ENCODE results near the gene SOX5.

The SOX5 gene

GRCh38 chr12:23596568-23596967 lies 352.9 kb downstream of the SOX5 start:
- Mint-ChIP-seq H3K4me1 (peaks cover 4% of the 10 kb centered on the region), H3K27me3 (no peaks in the 10 kb centered on the region), H3K36me3 (peaks cover 5% of the 10 kb centered on the region), H3K27ac (no peak overlapping the region), H3K9me3 (peaks cover 6% of the 10 kb centered on the region), H3K4me3 (no peak overlapping the region)
- no peak for ATAC-seq (ENCODE audit: low read depth)
- DNase-seq (ENCODE audit: low spot score in 2 of 2): no peak

- peaks cover 3% of the 10 kb centered on the region for H3K9me3 Mint-ChIP-seq
- DNase-seq (ENCODE audit: low spot score in 2 of 2): no peak
- no peak for ATAC-seq (ENCODE audit: low read depth)
- H3K4me3 Mint-ChIP-seq: no peak overlapping the region
- H3K27me3 Mint-ChIP-seq: no peaks in the 10 kb centered on the region
- H3K36me3 Mint-ChIP-seq: peaks cover 3% of the 10 kb centered on the region
- H3K27ac Mint-ChIP-seq: no peak overlapping the region
- no peaks in the 10 kb centered on the region for H3K4me1 Mint-ChIP-seq
Measured at GRCh38 chr12:23587833-23588559, 361.5 kb downstream of the SOX5 start.

GRCh38 chr12:23585782-23586163 lies 363.7 kb downstream of the SOX5 start:
- DNase-seq (ENCODE audit: low spot score in 2 of 2) (no peak), ATAC-seq (ENCODE audit: low read depth) (no peak)
- Mint-ChIP-seq H3K9me3 (peaks cover 3% of the 10 kb centered on the region), H3K4me1 (no peaks in the 10 kb centered on the region), H3K27me3 (no peaks in the 10 kb centered on the region), H3K4me3 (no peak overlapping the region), H3K36me3 (peaks cover 3% of the 10 kb centered on the region), H3K27ac (peak overlapping the region; percentile 5)

- Mint-ChIP-seq H3K27ac (no peak overlapping the region), H3K27me3 (no peaks in the 10 kb centered on the region), H3K4me3 (no peak overlapping the region), H3K4me1 (no peaks in the 10 kb centered on the region), H3K9me3 (peaks cover 3% of the 10 kb centered on the region), H3K36me3 (peaks cover 3% of the 10 kb centered on the region)
- no peak for ATAC-seq (ENCODE audit: low read depth)
- no peak for DNase-seq (ENCODE audit: low spot score in 2 of 2)
Measured at GRCh38 chr12:23585156-23585781, 364.2 kb downstream of the SOX5 start.

GRCh38 chr12:23581913-23582312 lies 367.6 kb downstream of the SOX5 start:
- Mint-ChIP-seq H3K27me3 (no peaks in the 10 kb centered on the region), H3K4me3 (no peak overlapping the region), H3K4me1 (no peaks in the 10 kb centered on the region), H3K36me3 (peaks cover 3% of the 10 kb centered on the region), H3K27ac (no peak overlapping the region), H3K9me3 (peaks cover 3% of the 10 kb centered on the region)
- ATAC-seq (ENCODE audit: low read depth) (no peak), DNase-seq (ENCODE audit: low spot score in 2 of 2) (no peak)

- H3K9me3 Mint-ChIP-seq: no peaks in the 10 kb centered on the region
- no peaks in the 10 kb centered on the region for H3K4me1 Mint-ChIP-seq
- no peak overlapping the region for H3K4me3 Mint-ChIP-seq
- no peaks in the 10 kb centered on the region for H3K27me3 Mint-ChIP-seq
- no peak for ATAC-seq (ENCODE audit: low read depth)
- H3K36me3 Mint-ChIP-seq: no peaks in the 10 kb centered on the region
- no peak for DNase-seq (ENCODE audit: low spot score in 2 of 2)
- H3K27ac Mint-ChIP-seq: no peak overlapping the region
Measured at GRCh38 chr12:23579257-23579656, 370.2 kb downstream of the SOX5 start.

GRCh38 chr12:23576372-23576771 lies 373.1 kb downstream of the SOX5 start:
- Mint-ChIP-seq H3K4me3 (no peak overlapping the region), H3K9me3 (no peaks in the 10 kb centered on the region), H3K4me1 (no peaks in the 10 kb centered on the region), H3K36me3 (no peaks in the 10 kb centered on the region), H3K27ac (no peak overlapping the region), H3K27me3 (no peaks in the 10 kb centered on the region)
- DNase-seq (ENCODE audit: low spot score in 2 of 2) (no peak), ATAC-seq (ENCODE audit: low read depth) (peak; percentile 35)

GRCh38 chr12:23569356-23569755 lies 380.1 kb downstream of the SOX5 start:
- ATAC-seq (ENCODE audit: low read depth): no peak
- Mint-ChIP-seq H3K36me3 (no peaks in the 10 kb centered on the region), H3K27me3 (no peaks in the 10 kb centered on the region), H3K9me3 (no peaks in the 10 kb centered on the region), H3K4me3 (no peak overlapping the region), H3K4me1 (peaks cover 6% of the 10 kb centered on the region), H3K27ac (no peak overlapping the region)
- no peak for DNase-seq (ENCODE audit: low spot score in 2 of 2)

GRCh38 chr12:23566133-23566532 lies 383.3 kb downstream of the SOX5 start:
- Mint-ChIP-seq H3K36me3 (no peaks in the 10 kb centered on the region), H3K27me3 (no peaks in the 10 kb centered on the region), H3K27ac (no peak overlapping the region)

GRCh38 chr12:23564451-23565152 lies 384.9 kb downstream of the SOX5 start:
- H3K36me3 Mint-ChIP-seq: no peaks in the 10 kb centered on the region
- ATAC-seq (ENCODE audit: low read depth): no peak
- no peak for DNase-seq (ENCODE audit: low spot score in 2 of 2)

More at GRCh38 chr12:23566133-23566532, 383.3 kb downstream of the SOX5 start:
- H3K4me3 Mint-ChIP-seq: no peak overlapping the region
- H3K9me3 Mint-ChIP-seq: no peaks in the 10 kb centered on the region
- no peak for DNase-seq (ENCODE audit: low spot score in 2 of 2)
- H3K4me1 Mint-ChIP-seq: peaks cover 6% of the 10 kb centered on the region
- no peak for ATAC-seq (ENCODE audit: low read depth)

GRCh38 chr12:23561364-23562345 lies 387.8 kb downstream of the SOX5 start:
- Mint-ChIP-seq H3K27ac (no peak overlapping the region), H3K9me3 (no peaks in the 10 kb centered on the region), H3K27me3 (no peaks in the 10 kb centered on the region), H3K4me1 (no peaks in the 10 kb centered on the region), H3K4me3 (no peak overlapping the region), H3K36me3 (no peaks in the 10 kb centered on the region)
- ATAC-seq (ENCODE audit: low read depth) (no peak), DNase-seq (ENCODE audit: low spot score in 2 of 2) (no peak)

More at GRCh38 chr12:23564451-23565152, 384.9 kb downstream of the SOX5 start:
- Mint-ChIP-seq H3K27me3 (no peaks in the 10 kb centered on the region), H3K27ac (no peak overlapping the region), H3K9me3 (no peaks in the 10 kb centered on the region), H3K4me1 (peaks cover 6% of the 10 kb centered on the region), H3K4me3 (no peak overlapping the region)

GRCh38 chr12:23560611-23561010 lies 388.9 kb downstream of the SOX5 start:
- Mint-ChIP-seq H3K4me1 (no peaks in the 10 kb centered on the region), H3K27ac (no peak overlapping the region), H3K36me3 (no peaks in the 10 kb centered on the region), H3K9me3 (no peaks in the 10 kb centered on the region), H3K27me3 (no peaks in the 10 kb centered on the region), H3K4me3 (no peak overlapping the region)
- ATAC-seq (ENCODE audit: low read depth) (no peak), DNase-seq (ENCODE audit: low spot score in 2 of 2) (no peak)

- no peaks in the 10 kb centered on the region for H3K36me3 Mint-ChIP-seq
- H3K9me3 Mint-ChIP-seq: no peaks in the 10 kb centered on the region
- no peaks in the 10 kb centered on the region for H3K27me3 Mint-ChIP-seq
- ATAC-seq (ENCODE audit: low read depth) (no peak), DNase-seq (ENCODE audit: low spot score in 2 of 2) (no peak)
- no peaks in the 10 kb centered on the region for H3K4me1 Mint-ChIP-seq
- H3K27ac Mint-ChIP-seq: no peak overlapping the region
- no peak overlapping the region for H3K4me3 Mint-ChIP-seq
Measured at GRCh38 chr12:23559268-23559753, 390.2 kb downstream of the SOX5 start.

All from memory B cell (primary cell).